ENCODE measurements around the gene LRRC47. TPM values are rescaled to one million over a fixed set of nuclear protein-coding genes. Genes with fewer than 3 reads are reported as not detected.

The LRRC47 gene
- polyA plus RNA-seq, 1 donor from 2014 or later: 59.2 TPM

DNA sequence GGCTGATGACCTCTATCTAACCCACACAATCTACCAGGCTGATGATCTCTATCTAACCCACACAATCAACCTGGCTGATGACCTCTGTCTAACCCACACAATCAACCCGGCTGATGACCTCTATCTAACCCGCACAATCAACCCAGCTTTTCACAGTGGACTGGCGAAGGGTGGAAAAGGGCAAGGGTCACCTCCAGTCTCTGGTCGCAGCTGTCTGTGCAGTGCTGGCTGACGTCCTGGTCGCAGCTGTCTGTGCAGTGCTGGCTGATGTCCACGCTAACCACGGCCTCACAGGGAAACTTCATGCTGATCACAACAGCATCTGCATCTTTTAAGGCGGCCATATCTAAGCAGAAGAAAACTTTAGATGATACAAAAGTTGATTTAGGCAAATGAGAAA, 56.3 kb downstream of the LRRC47 start:
- Histone ChIP-seq H3K9me2 (ENCODE audit: insufficient read depth, low read length) (no peaks in the 10 kb centered on the region), H3K4me3 (ENCODE audit: low read length) (no peak overlapping the region), H3K9ac (ENCODE audit: low read length) (no peak overlapping the region), H3K27ac (ENCODE audit: low read length) (no peak overlapping the region), H3K36me3 (ENCODE audit: insufficient read depth, low read length) (no peaks in the 10 kb centered on the region), H2AFZ (ENCODE audit: low read depth, low read length) (no peak overlapping the region), H3F3A (ENCODE audit: insufficient read depth, low read length, poor library complexity, severe bottlenecking) (no peaks in the 10 kb centered on the region), H3K4me2 (ENCODE audit: low read length) (no peak overlapping the region), H3K9me3 (ENCODE audit: low read length) (no peaks in the 10 kb centered on the region), H4K20me1 (ENCODE audit: insufficient read depth) (no peaks in the 10 kb centered on the region), H3K27me3 (ENCODE audit: insufficient read depth, low read depth, low read length) (no peaks in the 10 kb centered on the region), H3K79me2 (replicated peaks; ENCODE audit: insufficient read depth, low read length) (no peaks in the 10 kb centered on the region)
- no peak for TF ChIP-seq SMC3 (conservative IDR thresholded peaks at IDR 0.05; ENCODE audit: poor library complexity)

DNA sequence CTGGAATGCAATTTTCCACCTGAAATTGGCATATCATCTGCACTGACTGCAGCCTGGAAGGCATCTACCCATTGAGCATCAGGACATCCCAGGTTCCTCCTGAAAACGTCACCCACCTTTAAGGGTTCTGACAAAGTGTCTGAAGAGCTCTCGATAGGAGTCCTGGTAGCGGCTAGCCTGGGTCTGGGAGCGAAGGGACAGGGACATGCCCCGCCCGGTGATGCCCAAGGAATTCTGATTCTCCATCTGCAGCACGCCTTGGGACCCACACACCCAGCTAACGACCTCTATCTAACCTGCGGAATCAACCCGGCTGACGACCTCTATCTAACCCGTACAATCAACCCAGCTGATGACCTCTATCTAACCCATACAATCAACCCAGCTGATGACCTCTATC, 57.4 kb downstream of the LRRC47 start:
- H3K27ac ChIP-seq (ENCODE audit: low read length): no peak overlapping the region
- H3K9me3 ChIP-seq (ENCODE audit: low read length): no peaks in the 10 kb centered on the region
- H3F3A ChIP-seq (ENCODE audit: insufficient read depth, low read length, poor library complexity, severe bottlenecking): no peaks in the 10 kb centered on the region
- H2AFZ ChIP-seq (ENCODE audit: low read depth, low read length): no peak overlapping the region
- H3K36me3 ChIP-seq (ENCODE audit: insufficient read depth, low read length): no peaks in the 10 kb centered on the region
- H3K27me3 ChIP-seq (ENCODE audit: insufficient read depth, low read depth, low read length): no peaks in the 10 kb centered on the region
- H3K4me3 ChIP-seq (ENCODE audit: low read length): no peak overlapping the region
- no peak overlapping the region for H3K9ac ChIP-seq (ENCODE audit: low read length)
- TF ChIP-seq EZH2 (IDR thresholded peaks at IDR 0.05; ENCODE audit: borderline replicate concordance, insufficient read depth, low read length, poor library complexity, severe bottlenecking) (no peak), TAF1 (IDR thresholded peaks at IDR 0.05; ENCODE audit: low read depth) (no peak), MXI1 (conservative IDR thresholded peaks at IDR 0.05; ENCODE audit: poor library complexity, severe bottlenecking) (no peak), POLR2AphosphoS5 (IDR thresholded peaks at IDR 0.05) (no peak), RAD21 (conservative IDR thresholded peaks at IDR 0.05) (no peak), EP300 (conservative IDR thresholded peaks at IDR 0.05; ENCODE audit: poor library complexity, severe bottlenecking) (no peak), SMC3 (conservative IDR thresholded peaks at IDR 0.05; ENCODE audit: poor library complexity) (no peak)
- TF ChIP-seq, protein P1, sequence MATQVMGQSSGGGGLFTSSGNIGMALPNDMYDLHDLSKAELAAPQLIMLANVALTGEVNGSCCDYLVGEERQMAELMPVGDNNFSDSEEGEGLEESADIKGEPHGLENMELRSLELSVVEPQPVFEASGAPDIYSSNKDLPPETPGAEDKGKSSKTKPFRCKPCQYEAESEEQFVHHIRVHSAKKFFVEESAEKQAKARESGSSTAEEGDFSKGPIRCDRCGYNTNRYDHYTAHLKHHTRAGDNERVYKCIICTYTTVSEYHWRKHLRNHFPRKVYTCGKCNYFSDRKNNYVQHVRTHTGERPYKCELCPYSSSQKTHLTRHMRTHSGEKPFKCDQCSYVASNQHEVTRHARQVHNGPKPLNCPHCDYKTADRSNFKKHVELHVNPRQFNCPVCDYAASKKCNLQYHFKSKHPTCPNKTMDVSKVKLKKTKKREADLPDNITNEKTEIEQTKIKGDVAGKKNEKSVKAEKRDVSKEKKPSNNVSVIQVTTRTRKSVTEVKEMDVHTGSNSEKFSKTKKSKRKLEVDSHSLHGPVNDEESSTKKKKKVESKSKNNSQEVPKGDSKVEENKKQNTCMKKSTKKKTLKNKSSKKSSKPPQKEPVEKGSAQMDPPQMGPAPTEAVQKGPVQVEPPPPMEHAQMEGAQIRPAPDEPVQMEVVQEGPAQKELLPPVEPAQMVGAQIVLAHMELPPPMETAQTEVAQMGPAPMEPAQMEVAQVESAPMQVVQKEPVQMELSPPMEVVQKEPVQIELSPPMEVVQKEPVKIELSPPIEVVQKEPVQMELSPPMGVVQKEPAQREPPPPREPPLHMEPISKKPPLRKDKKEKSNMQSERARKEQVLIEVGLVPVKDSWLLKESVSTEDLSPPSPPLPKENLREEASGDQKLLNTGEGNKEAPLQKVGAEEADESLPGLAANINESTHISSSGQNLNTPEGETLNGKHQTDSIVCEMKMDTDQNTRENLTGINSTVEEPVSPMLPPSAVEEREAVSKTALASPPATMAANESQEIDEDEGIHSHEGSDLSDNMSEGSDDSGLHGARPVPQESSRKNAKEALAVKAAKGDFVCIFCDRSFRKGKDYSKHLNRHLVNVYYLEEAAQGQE (IDR thresholded peaks at IDR 0.05; ENCODE audit: borderline replicate concordance): no peak
- TF ChIP-seq, protein P2, sequence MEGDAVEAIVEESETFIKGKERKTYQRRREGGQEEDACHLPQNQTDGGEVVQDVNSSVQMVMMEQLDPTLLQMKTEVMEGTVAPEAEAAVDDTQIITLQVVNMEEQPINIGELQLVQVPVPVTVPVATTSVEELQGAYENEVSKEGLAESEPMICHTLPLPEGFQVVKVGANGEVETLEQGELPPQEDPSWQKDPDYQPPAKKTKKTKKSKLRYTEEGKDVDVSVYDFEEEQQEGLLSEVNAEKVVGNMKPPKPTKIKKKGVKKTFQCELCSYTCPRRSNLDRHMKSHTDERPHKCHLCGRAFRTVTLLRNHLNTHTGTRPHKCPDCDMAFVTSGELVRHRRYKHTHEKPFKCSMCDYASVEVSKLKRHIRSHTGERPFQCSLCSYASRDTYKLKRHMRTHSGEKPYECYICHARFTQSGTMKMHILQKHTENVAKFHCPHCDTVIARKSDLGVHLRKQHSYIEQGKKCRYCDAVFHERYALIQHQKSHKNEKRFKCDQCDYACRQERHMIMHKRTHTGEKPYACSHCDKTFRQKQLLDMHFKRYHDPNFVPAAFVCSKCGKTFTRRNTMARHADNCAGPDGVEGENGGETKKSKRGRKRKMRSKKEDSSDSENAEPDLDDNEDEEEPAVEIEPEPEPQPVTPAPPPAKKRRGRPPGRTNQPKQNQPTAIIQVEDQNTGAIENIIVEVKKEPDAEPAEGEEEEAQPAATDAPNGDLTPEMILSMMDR (IDR thresholded peaks at IDR 0.05; ENCODE audit: poor library complexity, severe bottlenecking): no peak
- no peaks in the 10 kb centered on the region for H3K79me2 ChIP-seq (replicated peaks; ENCODE audit: insufficient read depth, low read length)
- H4K20me1 ChIP-seq (ENCODE audit: insufficient read depth): no peaks in the 10 kb centered on the region
- no peak overlapping the region for H3K4me2 ChIP-seq (ENCODE audit: low read length)
- no peaks in the 10 kb centered on the region for H3K9me2 ChIP-seq (ENCODE audit: insufficient read depth, low read length)

DNA sequence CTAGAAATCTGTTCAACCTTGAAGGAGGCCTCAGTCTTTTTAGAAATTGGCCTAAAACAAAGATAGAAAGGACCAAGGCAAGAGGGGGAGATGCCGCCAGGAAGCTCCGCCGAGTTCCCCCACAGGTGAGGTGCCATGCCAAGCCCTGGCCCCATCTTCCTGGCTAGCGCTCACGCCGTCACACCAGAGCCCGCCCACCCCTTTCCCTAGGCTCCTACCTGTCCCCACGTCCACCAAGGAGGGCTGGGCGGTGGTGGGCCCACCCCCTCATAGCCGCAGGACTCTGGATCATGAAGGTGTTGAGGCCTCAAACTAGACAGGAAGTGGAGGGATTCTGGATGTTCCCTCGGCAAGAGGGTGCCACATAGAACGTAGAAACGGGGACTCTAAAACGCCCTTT, 59.6 kb downstream of the LRRC47 start:
- H3K27me3 ChIP-seq (ENCODE audit: insufficient read depth, low read depth, low read length): no peaks in the 10 kb centered on the region
- no peaks in the 10 kb centered on the region for H3K36me3 ChIP-seq (ENCODE audit: insufficient read depth, low read length)

More for the DNA sequence above, 59.6 kb downstream of the LRRC47 start:
- Histone ChIP-seq H3F3A (ENCODE audit: insufficient read depth, low read length, poor library complexity, severe bottlenecking) (no peaks in the 10 kb centered on the region), H3K4me2 (ENCODE audit: low read length) (no peak overlapping the region), H3K9me2 (ENCODE audit: insufficient read depth, low read length) (no peaks in the 10 kb centered on the region), H3K4me3 (ENCODE audit: low read length) (no peak overlapping the region), H2AFZ (ENCODE audit: low read depth, low read length) (no peak overlapping the region), H3K9me3 (ENCODE audit: low read length) (no peaks in the 10 kb centered on the region), H3K9ac (ENCODE audit: low read length) (no peak overlapping the region), H3K27ac (ENCODE audit: low read length) (no peak overlapping the region), H3K79me2 (replicated peaks; ENCODE audit: insufficient read depth, low read length) (no peaks in the 10 kb centered on the region), H4K20me1 (ENCODE audit: insufficient read depth) (no peaks in the 10 kb centered on the region)
- no peak for TF ChIP-seq TAF1 (IDR thresholded peaks at IDR 0.05; ENCODE audit: low read depth)
- no peak for TF ChIP-seq SMC3 (conservative IDR thresholded peaks at IDR 0.05; ENCODE audit: poor library complexity)
- no peak for TF ChIP-seq EZH2 (IDR thresholded peaks at IDR 0.05; ENCODE audit: borderline replicate concordance, insufficient read depth, low read length, poor library complexity, severe bottlenecking)
- TF ChIP-seq POLR2AphosphoS5 (IDR thresholded peaks at IDR 0.05): no peak
- no peak for TF ChIP-seq MXI1 (conservative IDR thresholded peaks at IDR 0.05; ENCODE audit: poor library complexity, severe bottlenecking)
- TF ChIP-seq, protein P1 (IDR thresholded peaks at IDR 0.05; ENCODE audit: borderline replicate concordance): no peak
- TF ChIP-seq, protein P2 (IDR thresholded peaks at IDR 0.05; ENCODE audit: poor library complexity, severe bottlenecking): no peak
- TF ChIP-seq EP300 (conservative IDR thresholded peaks at IDR 0.05; ENCODE audit: poor library complexity, severe bottlenecking): no peak

All from neural cell (in vitro differentiated cells).